HG03575 (cell line): ENCODE results near the gene LYRM4.

Experiments used
- ATAC-seq: cut with Tn5 transposase; IDR thresholded peaks from one replicate; pipeline ENCODE4 v1.9.1; 2021; ENCODE audit not compliant: unreplicated experiment, insufficient number of reproducible peaks, low FRiP score; ENCODE audit errors: extremely low read depth

LYRM4 gene

DNA sequence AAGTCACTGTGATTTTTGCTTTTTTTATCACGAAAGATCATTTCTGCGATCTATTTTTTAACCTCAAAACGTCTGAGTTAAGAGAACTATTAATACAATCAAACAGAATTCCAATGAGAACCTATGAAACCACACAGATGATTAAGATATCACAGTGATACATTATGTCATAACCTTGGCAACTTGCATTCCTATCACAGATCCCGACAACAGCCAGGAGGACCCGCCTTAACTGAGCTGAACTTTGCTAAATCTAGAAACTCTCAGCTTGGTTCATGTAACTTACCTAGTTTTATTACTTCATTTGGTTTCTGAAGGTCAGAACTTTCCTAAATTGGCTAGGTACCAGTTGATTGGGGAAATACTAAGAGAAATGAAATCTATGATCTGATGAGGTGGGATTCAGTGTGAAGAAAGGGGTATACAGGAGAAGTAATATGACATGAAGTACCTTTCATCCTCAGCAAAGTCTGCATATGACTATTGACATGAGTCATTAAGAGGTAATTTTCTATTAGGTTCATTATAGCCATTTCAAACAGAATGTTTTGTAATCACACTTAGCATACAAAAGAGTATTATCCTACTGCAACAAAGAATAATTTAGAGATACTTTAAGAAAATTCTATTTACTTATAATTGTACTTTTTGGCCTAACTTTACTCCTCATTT lies 11.2 kb downstream of the LYRM4 start:
- ATAC-seq: no peak

DNA sequence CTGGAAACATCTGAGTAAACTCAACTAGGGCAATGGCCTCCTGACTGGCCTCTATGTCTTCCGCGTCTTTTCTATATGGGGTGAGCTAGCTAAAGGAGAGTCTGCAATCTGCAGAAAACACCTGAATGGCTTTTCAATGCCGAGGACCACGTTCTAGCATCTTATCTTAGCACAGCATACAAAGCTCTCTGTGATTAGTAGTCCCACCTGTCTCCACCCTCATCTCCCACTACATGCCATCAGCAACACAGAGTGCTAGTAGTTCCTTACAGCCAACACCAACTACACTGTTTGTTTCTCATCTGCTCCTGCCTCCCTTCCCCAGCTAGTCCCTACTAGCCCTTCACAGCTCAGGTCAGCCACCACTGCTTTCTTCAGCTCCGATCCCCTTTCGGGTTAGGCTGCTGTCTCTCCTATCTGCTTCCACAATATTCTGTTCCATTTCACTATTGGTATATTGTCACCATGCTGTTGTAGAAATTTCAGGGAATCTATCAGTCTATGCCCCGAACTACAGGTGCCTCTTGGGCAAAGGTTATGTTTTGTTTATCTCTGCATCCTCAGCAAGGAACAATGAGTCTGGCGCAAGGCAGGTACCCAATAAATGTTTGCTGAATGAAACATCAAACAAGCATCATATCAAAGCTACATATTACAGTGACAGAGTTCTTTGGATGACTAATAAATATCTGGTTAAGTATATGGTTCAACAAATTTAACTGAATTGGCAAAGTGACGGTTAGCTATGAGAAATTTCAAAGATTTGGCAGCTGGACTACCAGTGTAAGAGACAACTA lies 12.2 kb downstream of the LYRM4 start:
- no peak for ATAC-seq

DNA sequence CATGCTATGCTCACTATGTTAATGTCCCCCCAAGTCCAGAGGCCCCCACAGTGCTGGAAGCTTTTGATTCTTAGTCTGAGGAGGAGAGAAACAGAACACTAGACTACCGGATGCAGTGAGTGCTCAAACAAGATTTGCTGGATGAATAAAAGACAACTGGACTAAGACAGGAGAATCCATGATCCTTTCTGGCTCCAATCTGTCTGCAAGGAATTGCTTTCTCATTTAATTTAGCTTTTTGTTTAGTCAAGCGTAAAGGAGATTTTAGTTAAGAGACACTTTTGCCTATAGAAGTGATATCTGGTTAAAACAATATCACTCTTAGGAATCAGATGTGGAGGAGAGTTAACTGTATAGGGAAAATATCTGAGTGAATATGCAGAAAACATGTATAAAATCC lies 13.5 kb downstream of the LYRM4 start:
- ATAC-seq: no peak

DNA sequence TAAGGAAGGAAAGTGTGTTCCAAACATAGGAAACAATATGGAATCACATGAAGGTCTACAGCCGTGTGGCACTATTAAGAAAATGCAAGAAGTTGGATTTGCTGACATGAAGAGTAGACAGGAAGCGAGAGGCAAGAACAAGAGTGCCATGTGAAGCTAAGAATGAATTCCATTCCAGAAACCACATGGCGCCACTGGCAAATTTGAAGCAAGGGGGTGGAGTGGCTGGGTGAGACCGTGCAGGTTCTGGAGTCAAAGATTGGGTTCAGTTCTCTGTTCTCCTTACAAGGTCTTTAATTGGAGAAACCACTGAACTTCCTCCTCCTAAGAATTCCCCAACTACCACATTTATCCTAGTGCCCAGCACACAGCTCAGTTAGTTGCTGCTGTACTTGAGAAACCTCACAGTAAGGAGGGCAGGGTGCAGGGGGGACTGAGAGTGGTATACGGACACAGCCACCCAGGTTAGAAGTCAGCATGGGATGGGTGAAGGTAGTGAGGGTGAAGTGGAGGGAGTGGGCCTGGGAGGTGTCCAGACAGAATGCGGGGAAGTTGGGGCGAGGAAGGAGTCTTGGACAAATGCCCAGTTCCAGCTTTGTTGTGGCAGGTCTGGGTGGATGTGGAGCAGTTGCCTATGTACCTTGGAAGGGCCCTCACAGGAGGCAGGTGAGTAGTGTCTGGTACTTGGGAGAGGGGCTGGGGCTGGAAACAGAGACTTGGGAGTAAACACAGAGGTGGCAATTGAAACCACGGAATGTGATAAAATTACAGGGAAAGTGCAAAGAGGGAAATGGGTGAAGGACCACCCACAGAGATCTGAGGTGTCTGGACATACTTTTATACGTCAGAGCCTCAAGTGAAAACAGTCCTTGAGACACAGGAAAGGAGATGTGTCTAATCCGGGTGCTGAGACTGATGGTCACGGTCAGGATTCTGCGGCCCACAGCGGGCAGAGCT lies 14.3 kb downstream of the LYRM4 start:
- ATAC-seq: no peak

DNA sequence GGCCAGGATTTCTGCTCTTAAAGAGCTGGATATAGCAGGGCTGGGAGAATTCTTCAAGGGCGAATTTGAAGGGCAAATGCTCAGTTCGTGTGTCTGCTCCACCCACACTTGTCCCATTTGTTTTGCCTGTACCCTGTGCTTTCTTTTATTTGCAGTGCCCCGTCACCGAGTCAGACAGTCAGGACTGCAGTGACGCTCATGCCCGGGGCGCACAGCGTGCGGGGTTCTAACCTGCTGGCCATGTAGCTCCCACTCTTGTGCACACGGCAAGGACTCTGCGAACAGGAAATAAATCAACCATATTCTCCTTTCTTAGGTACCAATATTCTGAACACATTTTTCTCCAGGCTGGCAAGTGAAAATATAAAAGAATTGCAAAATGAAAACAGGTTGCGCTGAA lies 17.7 kb downstream of the LYRM4 start:
- ATAC-seq: no peak

DNA sequence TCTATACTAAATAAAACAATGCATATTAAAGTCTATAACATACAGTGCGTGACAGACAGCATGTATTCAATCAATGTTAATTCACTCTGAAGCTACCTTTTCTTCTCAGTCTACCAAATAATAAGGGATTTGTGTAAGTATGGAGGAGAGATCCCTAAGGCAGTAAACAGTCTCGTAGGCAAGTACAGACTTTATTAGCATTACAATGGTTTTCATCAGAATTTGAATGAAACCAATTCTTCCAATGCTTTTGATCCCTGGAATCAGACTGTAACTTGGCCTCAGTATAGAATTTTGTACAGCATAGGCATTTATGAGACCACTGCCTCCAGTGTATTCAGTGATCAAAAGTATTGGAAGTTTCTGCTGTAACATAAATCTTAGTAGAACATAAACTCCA lies 19.5 kb downstream of the LYRM4 start:
- no peak for ATAC-seq

DNA sequence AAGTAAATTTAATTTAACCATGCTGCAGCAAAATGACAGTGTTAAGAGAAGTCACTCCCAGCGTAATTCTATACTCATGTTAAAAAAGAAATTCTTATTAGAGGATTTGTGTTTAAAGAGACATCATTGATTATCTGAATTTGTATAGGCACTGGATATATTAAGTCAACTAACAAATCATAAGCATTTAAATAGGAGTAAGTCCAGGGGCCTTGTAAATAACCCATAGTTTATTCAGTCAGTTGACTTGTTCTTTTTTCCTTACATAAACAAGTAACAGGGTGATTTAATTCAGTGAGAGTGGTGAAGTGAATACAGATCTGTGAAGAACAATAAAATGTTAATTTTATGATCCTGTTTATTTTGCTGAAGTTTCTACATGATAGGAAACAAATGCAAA lies 22.4 kb downstream of the LYRM4 start:
- ATAC-seq: no peak

DNA sequence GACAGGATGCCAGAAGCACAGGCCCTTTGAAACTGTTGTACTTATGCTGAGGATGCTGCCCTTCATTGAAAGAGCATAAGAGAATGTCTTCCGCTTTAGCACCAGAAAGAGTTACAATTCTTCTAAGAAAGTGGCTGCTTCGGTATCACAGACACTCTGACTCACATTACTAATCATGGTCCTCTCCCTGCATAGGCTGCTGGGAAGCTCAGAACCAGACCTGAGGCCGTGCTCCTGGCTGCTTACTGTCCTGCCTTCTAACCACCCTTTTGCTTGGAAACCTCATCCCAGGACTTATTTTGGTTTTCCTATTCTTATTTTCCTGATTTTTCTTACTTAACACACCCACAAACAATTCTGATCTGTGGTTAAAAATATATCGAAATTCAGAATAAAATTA lies 22.9 kb downstream of the LYRM4 start:
- ATAC-seq: no peak

DNA sequence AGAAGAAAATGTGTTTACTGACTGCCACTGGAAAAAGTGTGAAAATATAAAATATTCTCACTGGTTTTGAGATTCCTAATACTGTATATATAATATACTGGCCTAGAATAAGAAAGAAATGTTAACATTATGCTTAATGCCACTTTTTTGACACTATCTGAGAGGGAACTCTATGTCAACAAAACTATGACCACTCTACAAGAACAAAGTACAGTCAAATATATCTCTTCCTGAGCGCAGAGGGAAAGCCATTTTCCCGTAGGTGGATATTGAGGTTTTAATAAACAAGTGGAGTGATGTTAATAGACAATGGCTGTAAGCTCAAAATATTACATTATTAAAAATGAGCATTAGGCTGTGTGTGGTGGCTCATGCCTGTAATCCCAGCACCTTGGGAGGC lies 24.9 kb downstream of the LYRM4 start:
- ATAC-seq: no peak

DNA sequence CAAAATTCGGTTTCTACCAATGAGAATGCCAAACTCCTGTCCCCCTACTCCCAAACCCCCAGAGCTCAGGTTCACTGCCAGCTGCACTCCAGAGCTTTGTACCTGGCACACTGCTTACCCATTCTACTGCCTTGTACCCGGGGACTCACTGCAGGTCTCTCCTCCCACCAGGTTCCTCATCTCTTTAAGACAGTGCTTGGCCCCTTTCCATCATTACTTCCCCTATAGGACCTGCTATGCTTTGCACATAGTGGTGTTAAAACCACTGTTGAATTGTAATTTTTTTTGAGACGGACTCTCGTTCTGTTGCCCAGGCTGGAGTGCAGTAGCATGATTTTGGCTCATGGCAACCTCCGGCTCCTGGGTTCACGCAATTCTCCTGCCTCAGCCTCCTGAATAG lies 25.9 kb downstream of the LYRM4 start:
- no peak for ATAC-seq

DNA sequence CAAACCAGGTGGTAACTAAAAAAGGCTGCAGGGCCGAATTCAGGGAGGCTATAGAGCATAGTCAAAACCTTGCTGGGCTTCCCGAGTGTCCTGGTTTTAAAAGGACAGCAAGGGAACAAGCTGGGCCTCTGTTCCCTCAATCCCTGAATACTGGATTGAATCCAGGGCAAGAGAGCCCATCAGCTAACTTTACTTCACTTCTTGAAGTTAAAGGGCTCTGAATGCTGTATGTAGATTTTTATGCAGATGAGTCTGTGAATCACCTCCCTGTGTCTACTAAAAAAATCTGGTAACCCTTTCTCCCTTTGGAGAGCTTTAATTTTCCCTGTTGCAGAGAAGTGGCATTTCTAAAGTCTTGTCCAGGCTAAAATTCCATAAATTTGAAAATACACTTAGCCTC lies 29.5 kb downstream of the LYRM4 start:
- ATAC-seq: no peak

DNA sequence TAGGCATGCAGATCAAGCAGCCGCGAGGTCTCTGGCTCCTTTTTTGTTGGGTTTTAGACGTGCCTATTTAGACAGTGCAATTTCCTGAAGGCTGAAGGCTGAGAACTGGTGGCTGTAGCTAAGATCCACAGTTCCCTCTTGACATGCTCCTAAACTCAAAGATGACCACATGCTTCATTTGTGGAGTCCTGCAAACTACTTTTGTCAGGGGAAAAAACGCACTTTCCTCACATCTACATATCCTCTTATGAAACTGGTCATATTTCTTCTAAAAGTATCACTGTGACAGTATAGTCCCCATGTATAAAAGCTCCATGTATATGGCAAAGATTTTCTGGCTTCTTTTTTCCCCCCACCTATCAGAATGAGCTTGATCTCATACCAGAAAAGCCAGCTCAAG lies 30.7 kb downstream of the LYRM4 start:
- ATAC-seq: no peak

DNA sequence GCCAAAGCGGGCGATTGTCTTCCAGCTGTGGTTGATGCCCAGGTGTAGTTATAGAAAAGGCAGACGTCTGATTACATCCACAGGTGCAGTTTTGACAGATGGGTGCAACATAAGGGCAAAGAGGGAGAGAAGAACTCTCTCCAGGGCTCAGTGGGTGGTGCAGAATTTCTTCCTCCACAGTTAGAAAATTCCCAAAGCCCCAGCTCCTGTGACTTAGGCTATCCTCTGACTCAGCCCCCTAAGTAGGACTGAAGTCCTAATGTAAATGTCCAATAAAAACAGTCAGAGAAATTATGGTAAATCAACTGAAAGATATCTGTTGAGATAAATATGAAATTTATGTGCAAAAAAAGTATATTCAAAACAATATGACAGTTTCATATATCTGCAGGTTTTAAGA lies 31.4 kb downstream of the LYRM4 start:
- no peak for ATAC-seq

DNA sequence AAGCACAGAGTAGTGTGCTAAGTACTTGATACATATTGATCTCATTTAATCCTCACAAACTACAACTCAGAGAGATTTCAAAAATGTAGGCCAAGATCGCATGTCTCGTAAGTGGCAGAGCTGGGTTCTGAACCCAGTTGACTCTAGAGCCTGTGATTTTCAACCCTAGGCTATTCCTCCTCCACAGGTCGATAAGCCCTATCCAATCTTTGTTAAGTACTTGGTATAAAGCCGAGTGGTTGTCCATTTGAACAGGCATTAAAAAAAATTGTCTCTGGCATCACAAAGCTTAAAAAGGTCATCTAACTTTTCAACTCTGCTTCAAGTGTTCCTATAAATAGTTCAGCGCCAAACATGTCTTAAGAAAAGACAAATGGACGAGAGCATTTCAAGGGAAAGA lies 37.4 kb downstream of the LYRM4 start:
- ATAC-seq: no peak

DNA sequence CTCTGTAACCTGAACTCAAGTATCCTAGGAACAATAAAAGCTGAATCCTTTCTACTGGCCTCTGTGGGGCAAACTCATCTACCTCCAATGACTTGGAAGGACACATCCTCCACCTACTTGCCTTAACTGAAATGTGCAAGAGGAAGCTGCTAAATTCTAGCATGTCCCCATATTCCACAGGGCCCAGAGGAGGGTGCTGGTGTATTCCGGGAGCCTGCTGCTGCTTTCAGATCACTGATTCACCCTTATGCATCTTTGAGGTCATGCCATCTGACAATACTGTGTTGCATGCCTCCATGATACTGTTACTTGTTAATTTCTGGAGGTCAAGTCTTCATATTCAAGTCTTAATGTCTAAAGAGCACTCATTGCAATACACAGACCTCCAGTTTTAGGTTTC lies 40.3 kb downstream of the LYRM4 start:
- ATAC-seq: no peak

DNA sequence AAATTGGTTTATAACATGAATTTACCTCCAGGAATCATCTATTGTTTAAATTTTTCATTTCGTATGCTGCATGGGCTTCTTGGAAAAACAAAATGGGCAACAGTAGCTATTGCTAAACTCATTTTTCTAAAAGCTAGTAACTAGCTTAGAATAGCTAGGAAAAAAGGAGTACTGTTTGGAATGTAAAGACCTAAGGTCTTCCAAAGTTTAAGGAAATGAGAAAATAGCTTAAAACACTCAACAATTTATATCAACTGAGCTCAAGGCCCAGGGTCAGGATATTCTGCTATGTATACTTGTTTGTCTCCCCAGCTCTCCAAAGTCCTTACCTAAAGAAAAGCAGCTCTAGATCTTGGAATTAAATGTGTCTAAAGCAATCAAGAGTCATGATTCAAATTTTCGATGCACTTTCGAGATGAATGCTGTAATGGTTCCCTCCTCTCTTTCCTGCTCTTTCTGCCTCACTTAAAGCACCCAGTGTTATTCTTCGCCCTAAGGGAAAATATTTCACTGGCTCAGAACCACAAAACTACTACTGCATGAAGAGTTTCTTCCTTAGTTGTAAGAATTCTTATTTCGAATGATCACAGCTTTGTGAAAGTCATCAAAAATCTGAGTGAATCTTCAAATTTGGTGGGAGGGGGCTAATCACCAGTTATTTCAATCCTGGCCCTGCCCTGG lies 41.6 kb downstream of the LYRM4 start:
- ATAC-seq: no peak

DNA sequence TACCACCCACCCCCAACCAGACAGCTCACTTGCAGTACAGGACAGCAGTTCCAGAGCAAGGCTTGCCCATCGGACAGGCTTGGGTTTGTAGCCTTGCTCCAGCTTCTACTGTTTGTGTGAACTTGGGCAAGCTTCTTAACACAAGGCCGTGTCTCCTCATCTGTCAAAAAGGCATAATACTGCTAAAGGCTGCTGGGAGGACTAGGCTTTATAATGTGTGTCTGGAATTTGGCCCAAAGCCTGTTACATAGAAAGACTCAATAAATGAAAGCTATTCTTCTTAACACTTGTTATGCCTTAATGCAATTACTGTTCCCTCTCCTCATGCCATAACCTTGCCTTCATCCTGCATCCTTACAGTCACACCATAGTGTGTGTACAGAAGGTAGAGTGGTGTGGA lies 43.4 kb downstream of the LYRM4 start:
- ATAC-seq: no peak

DNA sequence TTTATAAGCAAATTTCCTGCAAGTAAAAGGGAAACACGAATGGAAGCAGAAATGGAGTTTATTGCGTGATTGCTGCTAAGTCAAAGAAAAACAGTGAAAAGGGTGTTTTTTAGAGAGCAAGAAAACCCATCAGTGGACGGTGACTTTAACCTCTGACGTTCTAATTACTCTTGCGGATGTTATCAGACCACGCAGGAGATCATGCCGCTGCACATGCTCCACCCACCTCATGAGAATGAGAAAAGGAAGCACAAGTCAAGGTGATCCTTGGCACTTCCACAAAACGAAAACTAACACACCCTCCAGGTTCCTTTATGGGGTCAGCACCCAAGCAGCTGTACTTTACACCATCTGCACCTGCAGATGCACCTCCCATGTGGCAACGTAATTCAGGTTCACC lies 45.0 kb downstream of the LYRM4 start:
- ATAC-seq: no peak

DNA sequence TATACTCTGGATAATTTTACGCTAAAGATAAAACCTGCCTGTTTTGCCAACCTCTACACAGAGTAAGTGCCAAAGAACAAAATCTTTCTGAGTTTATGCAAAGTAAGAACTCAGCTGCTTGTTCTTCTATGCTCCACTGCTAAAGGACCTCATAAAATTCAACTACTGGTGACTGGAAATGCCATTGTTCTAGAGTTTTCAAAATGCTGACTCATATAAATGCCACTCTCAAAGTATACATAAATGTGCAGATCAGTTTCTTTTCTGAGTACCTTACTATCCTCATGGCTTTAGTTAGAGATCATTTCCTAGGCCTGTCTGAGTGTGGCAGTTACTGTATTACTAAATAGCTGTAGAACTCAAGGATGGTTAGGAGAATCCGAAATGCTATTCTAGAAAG lies 45.6 kb downstream of the LYRM4 start:
- no peak for ATAC-seq
